ENCODE results near the gene SPOUT1.

SPOUT1 gene

DNA sequence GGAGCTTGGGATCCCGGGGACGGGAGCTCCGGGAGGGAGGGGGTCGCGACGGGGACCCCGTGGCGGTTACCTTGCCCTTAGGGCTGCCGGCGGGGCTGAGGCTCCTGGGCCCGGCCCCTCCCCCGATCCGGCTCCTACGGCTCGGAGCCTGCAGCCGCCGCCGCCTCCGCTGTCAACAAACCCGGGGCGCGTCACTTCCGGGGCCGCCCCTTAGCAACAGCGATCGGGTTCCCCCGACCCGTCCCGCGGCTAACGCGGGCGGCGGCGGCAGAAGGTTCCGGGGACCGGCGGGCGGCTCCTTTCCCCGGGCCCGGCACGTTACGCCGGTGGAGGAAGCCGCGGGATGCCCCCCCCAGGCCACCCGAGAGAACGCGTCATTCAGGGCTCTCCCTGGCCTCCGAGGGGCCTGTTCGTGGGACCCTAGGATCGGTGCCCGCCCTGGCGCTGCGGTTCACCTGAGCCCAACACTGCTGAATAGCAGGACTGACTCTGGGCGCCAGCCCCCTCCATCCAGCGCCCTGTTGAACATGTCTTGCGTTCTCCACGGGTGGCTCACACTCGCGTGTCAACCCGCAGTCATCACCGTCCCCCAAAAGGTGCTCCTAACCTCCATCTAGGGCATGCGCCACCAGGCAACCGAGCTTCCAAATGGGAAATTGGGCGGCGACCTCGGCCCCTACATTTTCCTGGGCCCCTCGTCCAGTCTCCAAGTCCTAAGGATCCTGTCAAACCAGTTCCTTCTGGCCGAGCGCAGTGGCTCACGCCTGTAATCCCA lies 57.7 kb downstream of the SPOUT1 start, which contains the start of gene ZER1:
Gene ZER1, minus strand, starts transcription at position 183 of the 775 bp plus-strand sequence. CDS start 16,362 bp downstream, outside the sequence.
- DNase-seq (ENCODE audit: low read depth), result peak; percentile 47

- no peak for DNase-seq (ENCODE audit: low read depth)
Observed at GRCh38 chr9:128771094-128771721, 58.4 kb downstream of the SPOUT1 start.

GRCh38 chr9:128770286-128771030 lies 59.1 kb downstream of the SPOUT1 start:
- no peak for DNase-seq (ENCODE audit: low read depth)

All from HS-27A (cell line).